Left lung (tissue), 10 donors: ENCODE data around the gene TNFRSF1B. TPM values are rescaled to one million over a fixed set of nuclear protein-coding genes. Genes with fewer than 3 reads are reported as not detected.

Experiments used
- ATAC-seq: fragments of 200-7000 bp; cut with Tn5 transposase; one replicate; pipeline ENCODE4 v1.9.1; 2020; ENCODE audit warnings: moderate library complexity
- DNase-seq, 4 donors: peaks; one replicate each; pipeline ENCODE4 v3.0.0-alpha.2; 2013 to 2020
- H3K27ac ChIP-seq, 2 donors: fragments of 200-600 bp; sonication (generic) in 1 of 2; one replicate each; pipeline versions ENCODE4 v1.5.0 to v1.8.0; 2020 to 2021
- H3K27me3 ChIP-seq, 2 donors: fragments of 200-600 bp; sonication (generic) in 1 of 2; one replicate each; pipeline versions ENCODE4 v1.5.0 to v1.8.0; 2020 to 2021
- H3K36me3 ChIP-seq, 2 donors: fragments of 200-600 bp; sonication (generic) in 1 of 2; one replicate each; pipeline versions ENCODE4 v1.5.0 to v1.8.0; 2020 to 2021
- H3K4me1 ChIP-seq, 2 donors: fragments of 200-600 bp; one replicate each; pipeline ENCODE4 v1.8.0; 2021
- H3K4me3 ChIP-seq, 2 donors: fragments of 200-600 bp; sonication (generic) in 1 of 2; one replicate each; pipeline versions ENCODE4 v1.5.0 to v1.8.0; 2020 to 2021; ENCODE audit warnings: mild to moderate bottlenecking in 1 of 2
- H3K9me3 ChIP-seq, 2 donors: fragments of 200-600 bp; sonication (generic) in 1 of 2; one replicate each; pipeline versions ENCODE4 v1.5.0 to v1.8.0; 2020 to 2021
- intact Hi-C, 2 donors: fragments of 100-400 bp; cut with DNase I; formaldehyde crosslinking; loops; one replicate each; pipeline versions ENCODE4 v1.11.2 to v1.14.2; 2022
- polyA plus RNA-seq, 6 donors: library from polyadenylated mRNA; unstranded; fragments of 120-200 nt; gene quantifications; one replicate each; pipeline ENCODE4 v1.2.1, GENCODE V29; 2013; ENCODE audit not compliant: insufficient read length in 6 of 6
- total RNA-seq, 2 donors: library from RNA; stranded (reverse); fragmentation: NEBNext Ultra II Directional; extraction: Animal tissue kit (Norgen Biotek cat#: 25700); gene quantifications; one replicate each; pipeline ENCODE4 v1.2.1, GENCODE V29; 2021
- TF ChIP-seq, protein P1 (sequence below), 2 donors: fragments of 200-600 bp; sonication (generic) in 1 of 2; IDR thresholded peaks; one replicate each; pipeline versions ENCODE4 v1.5.0 to v1.8.0; 2021; ENCODE audit warnings: antibody characterized with exemption in 2 of 2
- donor health status: DM: no; HTN: yes; CAD: no.
- donor health status: DM: no; HTN: no; CAD: no.

The TNFRSF1B gene
- total and polyA plus RNA-seq, 8 donors: 15.0 to 109 (median 17.9) TPM

GRCh38 chr1:12140515-12141162 lies 26.2 kb upstream of the TNFRSF1B start:
- Histone ChIP-seq H3K4me1 (peaks cover 11 to 86% of the 10 kb centered on the region in 2 donors), H3K36me3 (no peaks in the 10 kb centered on the region), H3K4me3 (no peak overlapping the region), H3K9me3 (no peaks in the 10 kb centered on the region), H3K27ac (no peak overlapping the region), H3K27me3 (no peaks in the 10 kb centered on the region)
- ATAC-seq: no peak
- intact Hi-C loops: no loop called here
- TF ChIP-seq, protein P1, sequence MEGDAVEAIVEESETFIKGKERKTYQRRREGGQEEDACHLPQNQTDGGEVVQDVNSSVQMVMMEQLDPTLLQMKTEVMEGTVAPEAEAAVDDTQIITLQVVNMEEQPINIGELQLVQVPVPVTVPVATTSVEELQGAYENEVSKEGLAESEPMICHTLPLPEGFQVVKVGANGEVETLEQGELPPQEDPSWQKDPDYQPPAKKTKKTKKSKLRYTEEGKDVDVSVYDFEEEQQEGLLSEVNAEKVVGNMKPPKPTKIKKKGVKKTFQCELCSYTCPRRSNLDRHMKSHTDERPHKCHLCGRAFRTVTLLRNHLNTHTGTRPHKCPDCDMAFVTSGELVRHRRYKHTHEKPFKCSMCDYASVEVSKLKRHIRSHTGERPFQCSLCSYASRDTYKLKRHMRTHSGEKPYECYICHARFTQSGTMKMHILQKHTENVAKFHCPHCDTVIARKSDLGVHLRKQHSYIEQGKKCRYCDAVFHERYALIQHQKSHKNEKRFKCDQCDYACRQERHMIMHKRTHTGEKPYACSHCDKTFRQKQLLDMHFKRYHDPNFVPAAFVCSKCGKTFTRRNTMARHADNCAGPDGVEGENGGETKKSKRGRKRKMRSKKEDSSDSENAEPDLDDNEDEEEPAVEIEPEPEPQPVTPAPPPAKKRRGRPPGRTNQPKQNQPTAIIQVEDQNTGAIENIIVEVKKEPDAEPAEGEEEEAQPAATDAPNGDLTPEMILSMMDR (IDR thresholded peaks at IDR 0.05): no peak
- peak in 2 of 4 donors; percentile 34 to 55 for DNase-seq

DNA sequence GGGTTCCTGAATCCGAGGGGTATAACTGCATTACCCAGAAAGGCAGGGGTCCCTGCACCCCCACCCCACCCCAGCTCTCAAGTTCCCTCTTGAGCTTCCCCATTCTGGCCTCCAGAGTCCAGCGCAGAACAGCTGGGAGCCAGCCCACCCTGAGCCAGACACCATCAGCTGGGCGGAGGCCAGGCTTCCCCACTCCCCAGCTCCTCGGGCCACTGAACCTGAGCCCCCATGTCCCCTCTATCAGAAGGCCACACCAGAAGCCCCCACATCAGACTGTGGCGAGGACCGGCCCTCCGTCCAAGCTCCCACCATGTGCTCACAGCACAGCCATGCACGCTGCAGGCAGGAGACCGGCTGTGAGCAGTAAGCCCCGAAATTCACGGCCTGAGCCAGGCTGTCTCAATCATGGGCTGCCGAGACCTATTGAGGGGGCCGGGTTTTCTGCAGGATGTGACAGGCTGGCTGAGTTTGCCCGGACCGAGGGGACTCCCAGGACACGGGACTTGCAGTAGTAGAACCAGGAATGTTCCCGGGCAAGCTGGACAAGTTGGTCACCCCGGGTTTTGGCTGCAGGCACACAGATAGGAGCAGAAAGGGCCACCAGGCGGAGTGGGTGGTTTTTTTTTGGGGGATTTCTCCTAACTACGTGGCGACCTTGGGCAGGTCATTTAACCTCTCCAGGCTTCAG lies 25.5 kb upstream of the TNFRSF1B start:
- Histone ChIP-seq H3K4me3 (no peak overlapping the region), H3K36me3 (no peaks in the 10 kb centered on the region), H3K4me1 (peaks cover 11 to 86% of the 10 kb centered on the region in 2 donors), H3K27ac (peak overlapping the region in 1 of 2 donors; percentile 98), H3K9me3 (no peaks in the 10 kb centered on the region), H3K27me3 (no peaks in the 10 kb centered on the region)
- ATAC-seq (no peak), DNase-seq (peak in 2 of 4 donors; percentile 27 to 56)
- TF ChIP-seq, protein P1 (IDR thresholded peaks at IDR 0.05): no peak
- intact Hi-C loops: no loop called here

DNA sequence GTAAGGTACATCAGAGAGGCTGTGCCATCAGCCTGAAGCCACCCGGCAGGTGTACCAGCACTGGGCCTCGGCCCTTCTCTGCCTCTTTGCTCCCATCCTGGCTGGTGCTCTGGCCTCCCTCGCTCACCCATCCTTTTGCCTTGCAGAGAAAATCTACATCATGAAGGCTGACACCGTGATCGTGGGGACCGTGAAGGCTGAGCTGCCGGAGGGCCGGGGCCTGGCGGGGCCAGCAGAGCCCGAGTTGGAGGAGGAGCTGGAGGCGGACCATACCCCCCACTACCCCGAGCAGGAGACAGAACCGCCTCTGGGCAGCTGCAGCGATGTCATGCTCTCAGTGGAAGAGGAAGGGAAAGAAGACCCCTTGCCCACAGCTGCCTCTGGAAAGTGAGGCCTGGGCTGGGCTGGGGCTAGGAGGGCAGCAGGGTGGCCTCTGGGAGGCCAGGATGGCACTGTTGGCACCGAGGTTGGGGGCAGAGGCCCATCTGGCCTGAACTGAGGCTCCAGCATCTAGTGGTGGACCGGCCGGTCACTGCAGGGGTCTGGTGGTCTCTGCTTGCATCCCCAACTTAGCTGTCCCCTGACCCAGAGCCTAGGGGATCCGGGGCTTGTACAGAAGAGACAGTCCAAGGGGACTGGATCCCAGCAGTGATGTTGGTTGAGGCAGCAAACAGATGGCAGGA lies 24.5 kb upstream of the TNFRSF1B start:
- no peaks in the 10 kb centered on the region for H3K36me3 ChIP-seq
- H3K4me1 ChIP-seq: peaks cover 11 to 88% of the 10 kb centered on the region in 2 donors
- no peaks in the 10 kb centered on the region for H3K9me3 ChIP-seq
- DNase-seq (no peak), ATAC-seq (no peak)
- intact Hi-C loops: no loop called here
- H3K27ac ChIP-seq: peak overlapping the region; percentile 72 to 98
- TF ChIP-seq, protein P1 (IDR thresholded peaks at IDR 0.05): no peak
- H3K27me3 ChIP-seq: no peaks in the 10 kb centered on the region
- H3K4me3 ChIP-seq: no peak overlapping the region

- TF ChIP-seq, protein P1 (IDR thresholded peaks at IDR 0.05): no peak
- peak overlapping the region; percentile 72 to 98 for H3K27ac ChIP-seq
- intact Hi-C loops: no loop called here
- DNase-seq (peak in 2 of 4 donors; percentile 75 to 88), ATAC-seq (peak; percentile 48)
- H3K36me3 ChIP-seq: no peaks in the 10 kb centered on the region
- no peaks in the 10 kb centered on the region for H3K27me3 ChIP-seq
- H3K9me3 ChIP-seq: no peaks in the 10 kb centered on the region
- no peak overlapping the region for H3K4me3 ChIP-seq
- peaks cover 14 to 88% of the 10 kb centered on the region in 2 donors for H3K4me1 ChIP-seq
These were observed 23.7 kb upstream of the TNFRSF1B start for GRCh38 chr1:12142891-12143630.
